ENCODE results near the gene ANGPTL2. TPM values are rescaled to one million over a fixed set of nuclear protein-coding genes. Genes with fewer than 3 reads are reported as not detected.

Gene ANGPTL2
- total RNA-seq, 1 experiment from 2014 or later: 0.20 TPM

DNA sequence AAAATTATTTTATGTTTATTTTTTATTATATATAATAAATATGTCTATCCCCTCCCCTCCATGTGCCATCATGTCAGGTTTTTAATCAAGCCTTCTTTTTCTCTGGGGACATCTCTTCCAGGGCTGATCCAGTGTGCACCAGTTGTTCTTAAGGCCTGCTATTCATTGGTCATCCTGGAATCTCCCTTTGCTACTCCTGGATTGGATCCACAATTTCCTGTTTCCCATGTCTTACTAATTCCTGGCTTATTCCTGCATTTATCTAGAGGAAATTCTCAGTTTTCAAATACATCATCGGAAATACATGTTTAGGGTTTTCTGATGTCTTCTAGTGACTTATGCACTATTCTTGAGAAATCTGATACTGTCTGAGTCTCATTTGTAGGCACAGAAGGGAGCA is 56.8 kb downstream of the ANGPTL2 start:
- ATAC-seq (no peak), DNase-seq (ENCODE audit: low read depth, low spot score) (no peak)
- Histone ChIP-seq H3K9ac (ENCODE audit: low read length) (no peak overlapping the region), H3K4me1 (ENCODE audit: control insufficient read depth in 1 of 2, insufficient read depth in 2 of 2, low read length in 2 of 2) (peaks cover 7 to 28% of the 10 kb centered on the region in 2 experiments; a peak in 3 of 4 replicates), H3K36me3 (ENCODE audit: control insufficient read depth in 1 of 2, insufficient read depth in 2 of 2, low read length in 2 of 2) (no peaks in the 10 kb centered on the region), H3K79me2 (ENCODE audit: insufficient read depth, low read length) (no peaks in the 10 kb centered on the region), H3K27ac (ENCODE audit: low read depth, low read length) (no peak overlapping the region), H3K9me3 (ENCODE audit: control insufficient read depth in 1 of 2, insufficient read depth in 1 of 2, low read depth in 1 of 2, low read length in 2 of 2) (no peaks in the 10 kb centered on the region), H4K20me1 (ENCODE audit: insufficient read depth) (no peaks in the 10 kb centered on the region), H2AFZ (ENCODE audit: low read depth, low read length, poor library complexity, severe bottlenecking) (no peak overlapping the region), H3K4me2 (ENCODE audit: low read length) (no peak overlapping the region), H3K9me2 (ENCODE audit: insufficient read depth) (no peaks in the 10 kb centered on the region), H3K27me3 (ENCODE audit: insufficient read depth, low read length) (no peaks in the 10 kb centered on the region), H3K4me3 (replicated peaks in 1 of 2; ENCODE audit: low read depth in 1 of 2, low read length in 2 of 2) (no peak overlapping the region)
- no TSS peak for BruUV-seq (replicated peaks)
- ChIA-PET POLR2A (no interaction called here), RAD21 (ENCODE audit: low non-redundant PET in 1 of 2, low total read pairs in 2 of 2, uncharacterized antibody in 2 of 2, unreplicated experiment in 2 of 2) (no interaction called here), CTCF (no interaction called here)
- intact Hi-C loops (cut with micrococcal nuclease): no loop called here
- no peak for TF ChIP-seq ZNF274 (IDR thresholded peaks at IDR 0.05; ENCODE audit: low read depth, low read length)
- TF ChIP-seq ZFX (IDR thresholded peaks at IDR 0.05): no peak
- TF ChIP-seq, protein P1, sequence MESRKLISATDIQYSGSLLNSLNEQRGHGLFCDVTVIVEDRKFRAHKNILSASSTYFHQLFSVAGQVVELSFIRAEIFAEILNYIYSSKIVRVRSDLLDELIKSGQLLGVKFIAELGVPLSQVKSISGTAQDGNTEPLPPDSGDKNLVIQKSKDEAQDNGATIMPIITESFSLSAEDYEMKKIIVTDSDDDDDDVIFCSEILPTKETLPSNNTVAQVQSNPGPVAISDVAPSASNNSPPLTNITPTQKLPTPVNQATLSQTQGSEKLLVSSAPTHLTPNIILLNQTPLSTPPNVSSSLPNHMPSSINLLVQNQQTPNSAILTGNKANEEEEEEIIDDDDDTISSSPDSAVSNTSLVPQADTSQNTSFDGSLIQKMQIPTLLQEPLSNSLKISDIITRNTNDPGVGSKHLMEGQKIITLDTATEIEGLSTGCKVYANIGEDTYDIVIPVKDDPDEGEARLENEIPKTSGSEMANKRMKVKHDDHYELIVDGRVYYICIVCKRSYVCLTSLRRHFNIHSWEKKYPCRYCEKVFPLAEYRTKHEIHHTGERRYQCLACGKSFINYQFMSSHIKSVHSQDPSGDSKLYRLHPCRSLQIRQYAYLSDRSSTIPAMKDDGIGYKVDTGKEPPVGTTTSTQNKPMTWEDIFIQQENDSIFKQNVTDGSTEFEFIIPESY (IDR thresholded peaks at IDR 0.05; ENCODE audit: extremely low read depth, insufficient replicate concordance, low read length): no peak
- no peak for TF ChIP-seq POLR2A (IDR thresholded peaks at IDR 0.05; ENCODE audit: borderline replicate concordance, extremely low read depth, insufficient read depth, insufficient read length)
- no peak for TF ChIP-seq FOSL1 (IDR thresholded peaks at IDR 0.05; ENCODE audit: low read depth)
- no peak for TF ChIP-seq SRF (IDR thresholded peaks at IDR 0.05; ENCODE audit: low read depth)
- no peak for TF ChIP-seq CBX3 (IDR thresholded peaks at IDR 0.05; ENCODE audit: low read depth)
- TF ChIP-seq RAD21 (IDR thresholded peaks at IDR 0.05; ENCODE audit: low read depth): no peak
- TF ChIP-seq, protein P2, sequence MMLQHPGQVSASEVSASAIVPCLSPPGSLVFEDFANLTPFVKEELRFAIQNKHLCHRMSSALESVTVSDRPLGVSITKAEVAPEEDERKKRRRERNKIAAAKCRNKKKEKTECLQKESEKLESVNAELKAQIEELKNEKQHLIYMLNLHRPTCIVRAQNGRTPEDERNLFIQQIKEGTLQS (IDR thresholded peaks at IDR 0.05): no peak
- TF ChIP-seq, protein P3, sequence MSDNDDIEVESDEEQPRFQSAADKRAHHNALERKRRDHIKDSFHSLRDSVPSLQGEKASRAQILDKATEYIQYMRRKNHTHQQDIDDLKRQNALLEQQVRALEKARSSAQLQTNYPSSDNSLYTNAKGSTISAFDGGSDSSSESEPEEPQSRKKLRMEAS (IDR thresholded peaks at IDR 0.05): no peak
- TF ChIP-seq CEBPB (IDR thresholded peaks at IDR 0.05; ENCODE audit: low read depth): no peak
- no peak for TF ChIP-seq REST (IDR thresholded peaks at IDR 0.05; ENCODE audit: low read depth)
- no peak for TF ChIP-seq ELF1 (IDR thresholded peaks at IDR 0.05; ENCODE audit: borderline replicate concordance, low read depth)
- no peak for TF ChIP-seq JUND (IDR thresholded peaks at IDR 0.05)
- no peak for TF ChIP-seq SP1 (IDR thresholded peaks at IDR 0.05; ENCODE audit: low read depth)
- no peak for TF ChIP-seq TCF7L2 (IDR thresholded peaks at IDR 0.05; ENCODE audit: borderline replicate concordance, extremely low read depth, insufficient read depth, insufficient read length)
- no peak for TF ChIP-seq EZH2 (IDR thresholded peaks at IDR 0.05)
- no peak for TF ChIP-seq YY1 (IDR thresholded peaks at IDR 0.05; ENCODE audit: extremely low read depth, insufficient replicate concordance, low read depth, low read length)
- no peak for TF ChIP-seq EZH2phosphoT487 (IDR thresholded peaks at IDR 0.05; ENCODE audit: borderline replicate concordance)

All from HCT116 (cell line).